B cell (primary cell): ENCODE data around the gene BICDL1. TPM values are rescaled to one million over a fixed set of nuclear protein-coding genes. Genes with fewer than 3 reads are reported as not detected.

Source experiments
- ATAC-seq: fragments of 200-7000 bp; cut with Tn5 transposase; one replicate; pipeline ENCODE4 v1.10.0; 2021; ENCODE audit warnings: low read depth, mild to moderate bottlenecking, moderate number of reproducible peaks, moderate library complexity
- CTCF ChIA-PET: fragments of 350-600 bp; sonication (Branson Sonifier 250); formaldehyde crosslinking; loops from one replicate; lab custom pipeline; 2021; ENCODE audit warnings: antibody characterized with exemption, inconsistent platforms; lab: Charles Lee
- POLR2A ChIA-PET: fragments of 350-600 bp; sonication (Branson Sonifier 250); formaldehyde crosslinking; loops from one replicate; lab custom pipeline; 2021; ENCODE audit warnings: antibody characterized with exemption; lab: Charles Lee
- DNase-seq: peaks from one replicate; pipeline ENCODE4 v3.0.0; 2013
- H2AFZ ChIP-seq: 2 replicates; pipeline ENCODE4 v1.6.1; 2012; ENCODE audit warnings: mild to moderate bottlenecking, low read depth, low read length; ENCODE audit not compliant: insufficient read depth, poor library complexity, severe bottlenecking
- H3K27ac ChIP-seq, 2 donors: 1 replicate in 1 of 2; 2 replicates in 1 of 2; pipeline ENCODE4 v1.5.1; 2012 to 2013; ENCODE audit warnings: low read length in 2 of 2, mild to moderate bottlenecking in 2 of 2, moderate library complexity in 1 of 2
- H3K27me3 ChIP-seq, 4 experiments: fragments of 200-600 bp in 1 of 4; sonication (generic) in 1 of 4; replicated peaks in 1 of 4; 1 replicate in 2 of 4; 2 replicates in 2 of 4; pipeline versions ENCODE4 v1.6.1 to v1.7.0; 2013 to 2016; ENCODE audit warnings: low read length in 3 of 4, mild to moderate bottlenecking in 2 of 4, mixed read lengths in 1 of 4, moderate library complexity in 1 of 4; ENCODE audit not compliant: insufficient read depth in 4 of 4, control insufficient read depth in 3 of 4; ENCODE audit errors: control extremely low read depth in 1 of 4
- H3K36me3 ChIP-seq, 2 experiments: replicated peaks in 1 of 2; 1 replicate in 1 of 2; 2 replicates in 1 of 2; pipeline versions ENCODE4 v1.6.1 to v1.7.1; 2013; ENCODE audit warnings: low read length in 1 of 2; ENCODE audit not compliant: insufficient read depth in 2 of 2, control insufficient read depth in 1 of 2; ENCODE audit errors: control extremely low read depth in 1 of 2, extremely low read depth in 1 of 2
- H3K4me1 ChIP-seq, 2 donors: fragments of 200-600 bp in 1 of 2; sonication (generic) in 1 of 2; 1 replicate in 1 of 2; 2 replicates in 1 of 2; pipeline versions ENCODE4 v1.5.1 to v1.6.1; 2013 to 2017; ENCODE audit warnings: low read length in 2 of 2; ENCODE audit not compliant: control insufficient read depth in 2 of 2, insufficient read depth in 2 of 2
- H3K4me2 ChIP-seq: replicated peaks from 2 replicates; pipeline ENCODE3; 2012; ENCODE audit warnings: mild to moderate bottlenecking, low read depth, low read length; ENCODE audit not compliant: poor library complexity, severe bottlenecking
- H3K4me3 ChIP-seq, 5 experiments: fragments of 200-600 bp in 1 of 5; sonication (generic) in 1 of 5; 1 replicate in 3 of 5; 2 replicates in 2 of 5; pipeline versions ENCODE4 v1.5.1 to v1.7.0; 2011 to 2016; ENCODE audit warnings: low read length in 4 of 5, mild to moderate bottlenecking in 4 of 5, low read depth in 2 of 5, control low read depth in 1 of 5, moderate library complexity in 1 of 5; ENCODE audit not compliant: insufficient read depth in 1 of 5; ENCODE audit errors: control extremely low read depth in 1 of 5, extremely low read depth in 1 of 5
- H3K79me2 ChIP-seq: fragments of 200-600 bp; sonication (generic); one replicate; pipeline ENCODE4 v1.6.0; 2016; ENCODE audit warnings: low read length; ENCODE audit not compliant: control insufficient read depth, insufficient read depth
- H3K9ac ChIP-seq: fragments of 200-600 bp; sonication (generic); 2 replicates; pipeline ENCODE4 v1.6.1; 2017; ENCODE audit warnings: mild to moderate bottlenecking, low read length, moderate library complexity
- H3K9me3 ChIP-seq, 3 donors: one replicate each; pipeline versions ENCODE4 v1.6.1 to v1.7.1; 2013; ENCODE audit warnings: low read length in 2 of 3; ENCODE audit not compliant: control insufficient read depth in 2 of 3, insufficient read depth in 1 of 3; ENCODE audit errors: control extremely low read depth in 1 of 3
- H4K20me1 ChIP-seq: 2 replicates; pipeline ENCODE4 v1.6.0; 2012; ENCODE audit warnings: mild to moderate bottlenecking, low read length; ENCODE audit not compliant: insufficient read depth, control insufficient read depth, poor library complexity, severe bottlenecking
- H3K27ac Mint-ChIP-seq: one replicate; pipeline ENCODE4 v1.8.0; 2021; ENCODE audit warnings: mixed read lengths
- H3K27me3 Mint-ChIP-seq: one replicate; pipeline ENCODE4 v1.8.0; 2021; ENCODE audit warnings: mixed read lengths
- H3K4me1 Mint-ChIP-seq: one replicate; pipeline ENCODE4 v1.8.0; 2021; ENCODE audit warnings: mixed read lengths
- H3K4me3 Mint-ChIP-seq: one replicate; pipeline ENCODE4 v1.8.0; 2021; ENCODE audit warnings: mixed read lengths
- H3K9me3 Mint-ChIP-seq: one replicate; pipeline ENCODE4 v1.8.0; 2022; ENCODE audit warnings: mixed read lengths; ENCODE audit not compliant: insufficient read depth
- EZH2 ChIP-seq: IDR thresholded peaks from 2 replicates; pipeline ENCODE4 v1.6.1; 2012; ENCODE audit warnings: borderline replicate concordance, low read depth, mild to moderate bottlenecking, moderate library complexity, low read length; ENCODE audit not compliant: insufficient read depth, poor library complexity, severe bottlenecking
- WGBS: methylation state at CpG from one replicate; pipeline ENCODE4 v1.1.5; 2013; ENCODE audit warnings: missing lambda C conversion rate; ENCODE audit not compliant: insufficient coverage; 5-methylcytosine and 5-hydroxymethylcytosine counted together
- intact Hi-C: fragments of 100-400 bp; cut with micrococcal nuclease; formaldehyde crosslinking; loops from one replicate; pipeline ENCODE4 v1.10.0; 2022
- polyA plus RNA-seq: library from polyadenylated mRNA; depleted of rRNA; stranded (reverse); fragments of >200 nt; gene quantifications from 2 replicates; pipeline ENCODE4 v1.2.3, GENCODE V29; 2012
- total RNA-seq, 2 donors: library from RNA; stranded (reverse); fragments of 120-200 nt in 1 of 2; gene quantifications; 1 replicate in 1 of 2; 2 replicates in 1 of 2; pipeline versions ENCODE4 v1.2.3 to v1.2.4, GENCODE V29; 2013 to 2022
- TF ChIP-seq, protein P1 (sequence below): fragments of 200-600 bp; IDR thresholded peaks from one replicate; pipeline ENCODE4 v1.8.0; 2022; ENCODE audit warnings: antibody characterized with exemption, mild to moderate bottlenecking

BICDL1 gene
- total and polyA plus RNA-seq, 2 donors (not counting 1 experiment from before 2014, with no cell fraction given) = 15.6 to 41.5 TPM

DNA sequence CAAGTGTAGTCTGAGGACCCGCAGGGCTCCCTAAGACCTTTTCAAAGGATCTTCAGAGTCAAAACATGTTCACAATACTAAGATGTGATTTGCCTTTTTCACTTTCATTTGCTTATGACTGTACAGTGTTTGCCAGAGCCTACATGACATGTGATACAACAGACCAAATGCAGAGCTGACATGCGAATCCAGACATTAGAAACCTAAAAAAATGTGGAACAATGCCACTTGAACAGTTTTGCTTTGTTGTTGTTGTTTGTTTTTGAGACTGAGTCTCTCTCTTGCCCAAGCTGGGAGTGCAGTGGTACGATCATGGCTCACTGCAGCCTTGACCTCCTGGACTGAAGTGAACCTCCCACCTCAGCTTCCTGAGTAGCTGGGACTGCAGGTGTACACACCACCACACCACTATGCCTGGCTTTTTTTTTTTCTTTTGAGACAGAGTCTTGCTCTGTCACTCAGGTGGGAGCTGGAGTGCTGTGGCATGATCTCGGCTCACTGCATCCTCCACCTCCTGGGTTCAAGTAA, 132.8 kb downstream of the BICDL1 start:
- H3K27me3 ChIP-seq = no peaks in the 10 kb centered on the region
- Mint-ChIP-seq H3K4me1 (peaks cover 57% of the 10 kb centered on the region), H3K27ac (peak overlapping the region; percentile 34), H3K4me3 (peak overlapping the region; percentile 26), H3K27me3 (no peaks in the 10 kb centered on the region), H3K9me3 (no peaks in the 10 kb centered on the region)
- H3K79me2 ChIP-seq = peaks cover 24% of the 10 kb centered on the region
- TF ChIP-seq EZH2 = no peak
- TF ChIP-seq, protein P1, sequence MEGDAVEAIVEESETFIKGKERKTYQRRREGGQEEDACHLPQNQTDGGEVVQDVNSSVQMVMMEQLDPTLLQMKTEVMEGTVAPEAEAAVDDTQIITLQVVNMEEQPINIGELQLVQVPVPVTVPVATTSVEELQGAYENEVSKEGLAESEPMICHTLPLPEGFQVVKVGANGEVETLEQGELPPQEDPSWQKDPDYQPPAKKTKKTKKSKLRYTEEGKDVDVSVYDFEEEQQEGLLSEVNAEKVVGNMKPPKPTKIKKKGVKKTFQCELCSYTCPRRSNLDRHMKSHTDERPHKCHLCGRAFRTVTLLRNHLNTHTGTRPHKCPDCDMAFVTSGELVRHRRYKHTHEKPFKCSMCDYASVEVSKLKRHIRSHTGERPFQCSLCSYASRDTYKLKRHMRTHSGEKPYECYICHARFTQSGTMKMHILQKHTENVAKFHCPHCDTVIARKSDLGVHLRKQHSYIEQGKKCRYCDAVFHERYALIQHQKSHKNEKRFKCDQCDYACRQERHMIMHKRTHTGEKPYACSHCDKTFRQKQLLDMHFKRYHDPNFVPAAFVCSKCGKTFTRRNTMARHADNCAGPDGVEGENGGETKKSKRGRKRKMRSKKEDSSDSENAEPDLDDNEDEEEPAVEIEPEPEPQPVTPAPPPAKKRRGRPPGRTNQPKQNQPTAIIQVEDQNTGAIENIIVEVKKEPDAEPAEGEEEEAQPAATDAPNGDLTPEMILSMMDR = no peak
- H3K36me3 ChIP-seq = peaks cover 0 to 3% of the 10 kb centered on the region in 2 experiments
- ATAC-seq (no peak), DNase-seq (peak; percentile 35)
- no peak overlapping the region for H3K27ac ChIP-seq
- ChIA-PET POLR2A (interaction anchor here (0.6 to 0.7 kb wide), 3 partner anchors 132 to 434 kb away, joined by 3 to 4 read pairs (median 4); no protein-coding TSS in a partner anchor), CTCF (interaction anchor here (0.7 kb wide), 1 partner anchor 141 kb away, joined by 3 read pairs; no protein-coding TSS in a partner anchor)
- peak overlapping the region; percentile 20 for H3K4me2 ChIP-seq
- peaks cover 0 to 3% (median 0%) of the 10 kb centered on the region in 3 donors for H3K9me3 ChIP-seq
- H3K4me1 ChIP-seq = peaks cover 30 to 59% of the 10 kb centered on the region in 2 donors
- WGBS = 100% methylated on average over 1 of the region's 4 CpGs
- H3K4me3 ChIP-seq = no peak overlapping the region
- peaks cover 12% of the 10 kb centered on the region for H4K20me1 ChIP-seq
- H3K9ac ChIP-seq = no peak overlapping the region
- intact Hi-C loops = no loop called here
- H2AFZ ChIP-seq = no peak overlapping the region

DNA sequence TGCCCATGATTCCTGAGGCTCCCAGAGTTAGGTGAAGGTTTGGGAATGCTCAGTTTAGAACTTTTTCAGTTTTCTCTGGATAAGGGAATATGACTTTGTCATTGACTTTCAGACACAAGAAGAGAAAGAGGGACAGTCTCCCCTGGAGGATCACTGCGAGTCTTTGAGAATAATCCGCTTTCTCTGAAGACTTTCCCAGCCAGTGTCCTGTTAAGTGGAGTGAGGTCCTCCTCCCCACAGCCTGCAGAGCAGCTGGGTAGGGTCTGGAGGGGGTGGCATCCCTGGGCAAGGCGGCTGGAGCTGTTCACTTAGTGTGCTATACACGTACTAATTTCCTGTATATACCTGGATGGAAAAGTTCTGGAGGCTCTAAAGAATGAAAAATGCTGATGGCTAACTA, 136.0 kb downstream of the BICDL1 start:
- Histone ChIP-seq H3K4me2 (no peak overlapping the region), H2AFZ (no peak overlapping the region), H3K4me3 (no peak overlapping the region), H3K79me2 (peaks cover 10% of the 10 kb centered on the region), H3K4me1 (peaks cover 13 to 37% of the 10 kb centered on the region in 2 donors), H3K27ac (no peak overlapping the region), H3K27me3 (no peaks in the 10 kb centered on the region), H3K9ac (no peak overlapping the region), H4K20me1 (peaks cover 6% of the 10 kb centered on the region), H3K36me3 (peaks cover 0 to 32% of the 10 kb centered on the region in 2 experiments), H3K9me3 (no peaks in the 10 kb centered on the region)
- H3K27ac Mint-ChIP-seq = no peak overlapping the region
- H3K4me1 Mint-ChIP-seq = peaks cover 31% of the 10 kb centered on the region
- TF ChIP-seq, protein P1 = no peak
- no CpG with 5 or more reads among the region's 4 CpGs for WGBS
- no peaks in the 10 kb centered on the region for H3K9me3 Mint-ChIP-seq
- ATAC-seq (no peak), DNase-seq (no peak)
- no peak overlapping the region for H3K4me3 Mint-ChIP-seq
- ChIA-PET POLR2A (no interaction called here), CTCF (no interaction called here)
- intact Hi-C loops = no loop called here
- no peaks in the 10 kb centered on the region for H3K27me3 Mint-ChIP-seq
